Transverse colon (tissue), 4 donors: Measurements from ENCODE around the gene CCL5. TPM values are rescaled to one million over a fixed set of nuclear protein-coding genes. Genes with fewer than 3 reads are reported as not detected.

ENCODE experiments used
- DNase-seq: peaks from one replicate; pipeline ENCODE4 v3.0.0-alpha.2; 2019
- H3K27ac ChIP-seq, 4 donors: fragments of 200-600 bp; sonication (generic); 2 replicates each; pipeline ENCODE4 v1.5.1; 2016 to 2018; ENCODE audit warnings: inconsistent platforms in 4 of 4
- H3K27me3 ChIP-seq: fragments of 200-600 bp; sonication (generic); 2 replicates; pipeline ENCODE4 v1.5.1; 2017; ENCODE audit warnings: inconsistent platforms
- H3K36me3 ChIP-seq, 4 donors: fragments of 200-600 bp; sonication (generic); 2 replicates each; pipeline ENCODE4 v1.5.1; 2017 to 2019; ENCODE audit warnings: inconsistent platforms in 4 of 4
- H3K4me1 ChIP-seq, 4 donors: fragments of 200-600 bp; sonication (generic); 2 replicates each; pipeline ENCODE4 v1.5.1; 2017 to 2020; ENCODE audit warnings: inconsistent platforms in 4 of 4
- H3K4me3 ChIP-seq, 4 donors: fragments of 200-600 bp; sonication (generic); 1 replicate in 1 of 4; 2 replicates in 3 of 4; pipeline versions ENCODE4 v1.5.1 to v1.6.1; 2017 to 2019; ENCODE audit warnings: inconsistent platforms in 4 of 4
- H3K9me3 ChIP-seq, 2 donors: fragments of 200-600 bp; sonication (generic); 2 replicates each; pipeline ENCODE4 v1.5.1; 2017 to 2019; ENCODE audit warnings: inconsistent platforms in 2 of 2
- CTCF ChIP-seq, 5 experiments: fragments of 200-600 bp in 3 of 5; fragments of 450-650 bp in 2 of 5; sonication (generic) in 3 of 5; IDR thresholded peaks; 1 replicate in 2 of 5; 2 replicates in 3 of 5; pipeline ENCODE4 v1.5.1; 2016 to 2017; ENCODE audit warnings: antibody characterized with exemption in 5 of 5, inconsistent platforms in 3 of 5, mild to moderate bottlenecking in 2 of 5, moderate library complexity in 1 of 5
- EP300 ChIP-seq: sonication (generic); formaldehyde crosslinking; IDR thresholded peaks from one replicate; pipeline ENCODE4 v1.6.1; 2017; ENCODE audit warnings: antibody characterized with exemption, low read depth
- POLR2A ChIP-seq: fragments of 450-650 bp; IDR thresholded peaks from one replicate; pipeline ENCODE4 v1.6.1; 2016; ENCODE audit warnings: antibody characterized with exemption, mild to moderate bottlenecking, moderate library complexity
- POLR2AphosphoS5 ChIP-seq, 3 donors: sonication (generic); formaldehyde crosslinking; IDR thresholded peaks; one replicate each; pipeline ENCODE4 v1.6.1; 2016; ENCODE audit warnings: antibody characterized with exemption in 3 of 3
- WGBS, 2 donors: methylation state at CpG; one replicate each; pipeline ENCODE4 v1.1.5; 2018; ENCODE audit warnings: low coverage in 1 of 2; 5-methylcytosine and 5-hydroxymethylcytosine counted together
- in situ Hi-C, 4 donors: fragments of 200-750 bp; cut with MboI; loops; one replicate each; pipeline versions ENCODE4 v1.15.0 to v1.15.1; 2017; ENCODE audit warnings: low sequenced_read_pairs in 3 of 4, low pct_ligation_motif_present in 1 of 4, low pct_unique_long_range_greater_than_20kb in 1 of 4
- intact Hi-C: fragments of 100-400 bp; cut with DNase I; formaldehyde crosslinking; loops from one replicate; pipeline ENCODE4 v1.15.1; 2023; ENCODE audit warnings: low total_unique reads
- total RNA-seq, 4 donors: library from RNA; depleted of rRNA; stranded (reverse); fragments of >200 nt; gene quantifications; one replicate each; pipeline ENCODE4 v1.1.0, GENCODE V29; 2016

CCL5 gene
- total RNA-seq, 4 donors from 2014 or later: 1.8 to 12.8 (median 6.2) TPM

GRCh38 chr17:35867574-35867973, 12.6 kb downstream of the CCL5 start:
- H3K4me1 ChIP-seq: peaks cover 0 to 5% (median 0%) of the 10 kb centered on the region in 4 donors
- intact Hi-C loops (no loop called here), in situ Hi-C loops (no loop called here)
- TF ChIP-seq EP300: no peak
- TF ChIP-seq POLR2AphosphoS5 (IDR thresholded peaks at IDR 0.05): no peak
- TF ChIP-seq POLR2A: no peak
- no peak for TF ChIP-seq CTCF (IDR thresholded peaks at IDR 0.05)
- DNase-seq: no peak
- H3K4me3 ChIP-seq: no peak overlapping the region
- no peaks in the 10 kb centered on the region for H3K9me3 ChIP-seq
- WGBS, 2 donors: 98 to 100% methylated on average over 1 to 3 of the region's 3 CpGs
- H3K27me3 ChIP-seq: no peaks in the 10 kb centered on the region
- H3K36me3 ChIP-seq: no peaks in the 10 kb centered on the region
- no peak overlapping the region for H3K27ac ChIP-seq

GRCh38 chr17:35866341-35866950, 13.7 kb downstream of the CCL5 start:
- peaks cover 0 to 5% (median 0%) of the 10 kb centered on the region in 4 donors for H3K4me1 ChIP-seq
- in situ Hi-C loops (no loop called here), intact Hi-C loops (no loop called here)
- H3K27ac ChIP-seq: no peak overlapping the region
- 88 to 100% methylated on average over 1 of the region's 1 CpG for WGBS, 2 donors
- no peak for TF ChIP-seq POLR2AphosphoS5 (IDR thresholded peaks at IDR 0.05)
- no peak for TF ChIP-seq POLR2A
- TF ChIP-seq EP300: no peak
- no peak for TF ChIP-seq CTCF (IDR thresholded peaks at IDR 0.05)
- H3K4me3 ChIP-seq: no peak overlapping the region
- DNase-seq: no peak
- no peaks in the 10 kb centered on the region for H3K9me3 ChIP-seq
- H3K36me3 ChIP-seq: no peaks in the 10 kb centered on the region
- H3K27me3 ChIP-seq: no peaks in the 10 kb centered on the region

GRCh38 chr17:35865412-35866340, 14.5 kb downstream of the CCL5 start:
- in situ Hi-C loops (no loop called here), intact Hi-C loops (no loop called here)
- Histone ChIP-seq H3K27me3 (no peaks in the 10 kb centered on the region), H3K4me1 (peaks cover 0 to 5% (median 0%) of the 10 kb centered on the region in 4 donors), H3K9me3 (no peaks in the 10 kb centered on the region), H3K27ac (no peak overlapping the region), H3K4me3 (no peak overlapping the region), H3K36me3 (no peaks in the 10 kb centered on the region)
- TF ChIP-seq POLR2AphosphoS5 (IDR thresholded peaks at IDR 0.05): no peak
- TF ChIP-seq CTCF (IDR thresholded peaks at IDR 0.05): no peak
- no peak for TF ChIP-seq POLR2A
- TF ChIP-seq EP300: no peak
- DNase-seq: no peak
- 59 to 64% methylated on average over 3 of the region's 3 CpGs for WGBS, 2 donors

GRCh38 chr17:35864853-35865252, 15.3 kb downstream of the CCL5 start:
- WGBS, 2 donors: 91% methylated on average over 7 of the region's 7 CpGs; no CpG with 5 or more reads in 1 of the 2 donors
- no peak for TF ChIP-seq EP300
- no peak for TF ChIP-seq POLR2AphosphoS5 (IDR thresholded peaks at IDR 0.05)
- no peak for DNase-seq
- H3K36me3 ChIP-seq: no peaks in the 10 kb centered on the region
- no peaks in the 10 kb centered on the region for H3K27me3 ChIP-seq
- H3K4me1 ChIP-seq: peaks cover 0 to 5% (median 0%) of the 10 kb centered on the region in 4 donors
- H3K9me3 ChIP-seq: no peaks in the 10 kb centered on the region
- in situ Hi-C loops (no loop called here), intact Hi-C loops (no loop called here)
- no peak overlapping the region for H3K4me3 ChIP-seq
- no peak overlapping the region for H3K27ac ChIP-seq
